Activated CD8-positive, alpha-beta memory T cell treated with anti-CD3 and anti-CD28 coated beads, Interleukin-2, amount 50 U/mL, for 48 hours (primary cell): ENCODE measurements around the gene SGPL1.
A peak's percentile ranks its signal among the peaks of the same experiment; 100 is the strongest.

Source experiments
- DNase-seq: peaks from one replicate; pipeline ENCODE4 v3.0.0-alpha.2; 2020

SGPL1 gene

DNA sequence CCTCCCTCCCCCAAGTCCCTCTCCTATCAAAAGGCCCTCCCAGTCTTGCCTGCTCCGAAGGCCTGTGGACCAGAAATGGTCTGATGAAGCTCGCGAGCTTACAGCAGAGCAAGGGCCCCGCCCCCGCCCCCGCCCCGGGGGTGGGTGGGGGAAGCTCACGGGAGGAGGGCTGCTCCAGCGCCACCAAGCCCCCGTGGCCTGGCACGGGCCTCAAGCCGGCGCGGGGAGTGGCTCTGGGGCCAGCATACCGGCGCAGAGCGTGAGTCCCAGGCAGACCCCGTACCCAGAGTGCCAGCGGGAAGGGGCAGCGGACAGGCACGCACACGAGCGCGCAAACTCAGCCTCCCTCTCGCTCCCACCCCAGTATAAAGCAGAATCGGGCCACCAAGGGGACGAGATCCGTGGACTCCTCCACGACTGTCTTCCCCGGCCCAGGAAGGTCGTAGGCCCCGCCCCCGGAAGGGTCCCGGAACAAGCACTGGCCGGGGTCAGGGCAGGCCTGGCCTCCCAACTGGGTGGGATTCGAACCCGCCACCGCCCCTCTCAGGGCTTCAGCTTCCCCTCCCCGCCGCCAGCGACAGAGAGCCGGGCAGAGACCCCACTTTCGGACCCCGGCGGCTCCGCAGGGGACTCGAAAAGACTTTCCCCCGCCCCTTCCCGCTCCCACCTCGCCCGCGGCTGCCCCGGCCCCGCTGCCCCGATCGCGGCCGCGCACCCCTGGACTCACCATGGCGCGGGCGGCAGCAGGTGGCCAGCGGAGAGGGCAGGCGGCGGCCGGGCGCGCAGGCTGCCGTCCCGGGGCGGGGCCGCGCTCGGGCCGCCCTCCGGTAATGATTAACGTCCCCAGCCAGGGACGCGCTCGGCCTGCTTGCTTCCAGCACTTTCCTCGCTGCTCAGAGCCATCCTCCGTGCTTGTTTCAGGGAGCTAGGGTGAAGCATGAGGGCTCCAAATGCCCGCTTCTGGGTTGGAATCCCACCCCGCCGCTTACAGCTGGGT, 72.4 kb downstream of the SGPL1 start, which contains the start of gene PCBD1:
TSS of gene PCBD1 (minus strand) at position 762 of the 997 bp plus-strand sequence. CDS start at position 730, 32 bp downstream.
- peak; percentile 79 for DNase-seq

DNA sequence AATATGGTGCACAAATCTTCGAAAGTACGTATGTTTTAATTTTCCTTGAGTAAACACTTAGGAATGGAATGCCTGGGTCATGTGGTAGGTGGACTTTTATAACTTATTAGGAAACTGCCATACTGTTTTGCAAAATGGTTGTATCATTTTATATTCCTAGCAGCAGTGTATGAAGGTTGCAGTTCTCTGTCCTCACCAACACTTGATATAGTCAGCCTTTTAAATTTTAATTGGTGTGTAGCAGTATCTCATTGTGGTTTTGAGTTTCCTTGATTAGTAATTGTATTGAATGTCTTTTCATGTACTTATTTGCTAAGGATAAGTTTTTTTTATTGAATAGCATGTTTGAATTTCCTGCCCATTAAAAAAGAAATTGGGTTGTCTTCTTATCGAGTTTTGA, 73.5 kb downstream of the SGPL1 start:
- DNase-seq = no peak

DNA sequence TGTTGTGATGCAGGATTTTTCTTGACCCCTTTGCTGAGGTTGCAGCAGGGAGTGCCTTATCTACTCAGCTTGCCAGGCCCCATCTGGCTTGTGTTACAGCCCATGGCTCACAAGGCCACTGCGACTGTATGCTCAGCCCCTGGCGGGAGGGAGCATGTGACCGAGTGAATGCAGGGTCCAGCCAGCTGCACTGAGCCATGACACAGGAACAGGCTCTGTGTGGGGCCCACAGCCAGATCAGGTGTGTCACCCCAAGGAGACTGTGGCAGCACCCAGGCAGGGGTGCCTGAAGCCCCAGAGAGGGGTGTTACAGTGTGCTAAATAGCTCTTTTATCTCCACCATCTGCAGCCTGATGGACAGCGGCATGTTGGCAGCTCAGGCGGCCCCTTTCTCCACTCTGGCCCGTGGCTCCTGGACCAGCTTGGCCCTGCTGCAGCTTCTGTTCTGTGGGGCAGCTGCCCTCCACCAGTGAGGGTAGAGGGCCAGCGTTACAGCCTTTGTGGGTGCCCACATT, 75.2 kb downstream of the SGPL1 start:
- DNase-seq = peak; percentile 40

DNA sequence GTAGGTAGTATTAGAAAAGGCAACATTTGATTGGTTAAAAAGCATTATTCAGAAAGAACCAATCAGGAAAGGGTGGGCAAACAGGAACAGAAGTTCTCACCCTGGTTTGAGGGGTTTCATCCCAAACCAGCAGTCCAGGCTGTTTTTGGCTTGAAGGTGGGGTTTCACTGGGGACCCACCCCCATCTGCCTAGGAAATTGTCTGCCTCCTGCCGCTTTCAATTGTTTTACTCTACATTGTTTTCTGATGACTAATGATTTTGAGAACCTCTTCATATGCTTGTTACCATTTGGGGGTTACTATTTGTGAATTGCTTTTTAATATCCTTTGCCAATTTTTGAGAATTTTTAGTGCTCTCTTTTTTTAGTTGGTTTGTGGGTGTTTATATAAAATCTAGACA, 75.9 kb downstream of the SGPL1 start:
- DNase-seq = peak; percentile 6

- no peak for DNase-seq
These were observed 76.9 kb downstream of the SGPL1 start for GRCh38 chr10:70892631-70893030.

- DNase-seq = no peak
These were observed 77.7 kb downstream of the SGPL1 start for GRCh38 chr10:70893227-70894006.

DNA sequence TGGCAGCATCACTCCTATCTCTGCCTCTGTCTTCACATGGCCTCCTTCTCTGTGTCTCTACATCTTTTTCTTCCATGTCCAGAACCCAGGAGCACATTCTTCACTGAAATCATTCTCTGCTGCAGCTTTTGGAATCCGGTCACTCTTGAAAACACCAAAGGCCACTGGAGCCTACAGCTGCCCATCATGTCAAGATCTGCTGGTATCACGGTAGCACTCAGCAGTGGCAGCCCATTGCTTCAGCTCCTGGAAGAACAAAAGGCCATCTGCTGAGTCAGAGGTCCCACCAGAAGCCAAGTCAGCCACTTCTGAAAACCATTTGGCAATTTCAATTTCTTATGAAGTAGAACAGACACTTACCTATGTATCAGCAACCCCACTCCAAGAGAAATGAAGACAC, 78.7 kb downstream of the SGPL1 start:
- DNase-seq = no peak

- DNase-seq = no peak
These were observed 80.8 kb downstream of the SGPL1 start for GRCh38 chr10:70896551-70896950.

GRCh38 chr10:70898687-70899086, 82.9 kb downstream of the SGPL1 start:
- no peak for DNase-seq

DNA sequence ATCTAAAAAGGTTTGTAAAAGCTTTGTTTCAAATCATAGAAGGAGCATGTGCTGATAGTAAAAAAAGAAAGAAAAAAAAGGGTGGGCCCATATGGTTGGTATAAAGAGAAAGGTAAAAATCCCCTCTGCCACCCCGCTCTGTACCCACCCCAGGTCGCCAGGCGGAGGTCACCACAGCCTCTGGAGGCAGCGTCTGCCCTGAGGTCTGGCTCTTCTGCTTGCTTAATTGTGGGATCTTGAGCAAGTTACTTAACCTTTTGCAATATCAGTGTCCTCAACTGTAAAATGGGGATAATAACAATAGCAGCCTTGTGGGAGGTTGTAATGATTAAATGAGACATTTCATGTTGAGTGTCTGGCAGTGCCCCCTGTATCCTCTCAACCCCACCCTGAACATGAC, 83.3 kb downstream of the SGPL1 start:
- no peak for DNase-seq

- DNase-seq = no peak
These were observed 85.6 kb downstream of the SGPL1 start for GRCh38 chr10:70901276-70901878.

DNA sequence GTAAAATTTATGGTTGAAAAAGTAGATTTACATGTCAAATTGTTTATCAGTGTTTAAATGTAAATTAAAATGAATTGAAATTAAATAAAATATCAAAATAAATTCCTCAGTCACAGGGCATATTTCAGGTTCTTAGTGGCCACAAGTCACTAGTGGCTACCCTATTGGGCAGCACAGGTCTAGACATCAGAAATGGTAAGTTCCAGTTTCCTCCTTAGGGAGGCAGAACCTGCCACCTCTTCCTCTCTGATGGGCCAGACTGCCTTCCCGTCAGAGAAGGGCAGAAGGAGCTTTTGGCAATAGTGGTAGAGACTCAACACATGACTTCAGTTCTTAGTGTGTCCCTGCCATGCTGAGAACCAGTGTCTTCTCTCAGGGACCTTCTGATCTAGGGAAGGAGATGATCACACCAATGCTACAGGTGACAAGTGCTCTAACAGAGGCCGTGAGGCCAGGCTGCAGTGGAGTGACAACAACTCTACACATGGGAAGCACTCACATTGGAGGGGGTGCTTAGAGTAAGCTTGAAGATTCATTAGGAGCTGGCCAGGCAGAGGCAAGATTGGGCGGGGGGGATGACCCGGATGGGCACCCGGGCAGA, 87.0 kb downstream of the SGPL1 start:
- no peak for DNase-seq

DNA sequence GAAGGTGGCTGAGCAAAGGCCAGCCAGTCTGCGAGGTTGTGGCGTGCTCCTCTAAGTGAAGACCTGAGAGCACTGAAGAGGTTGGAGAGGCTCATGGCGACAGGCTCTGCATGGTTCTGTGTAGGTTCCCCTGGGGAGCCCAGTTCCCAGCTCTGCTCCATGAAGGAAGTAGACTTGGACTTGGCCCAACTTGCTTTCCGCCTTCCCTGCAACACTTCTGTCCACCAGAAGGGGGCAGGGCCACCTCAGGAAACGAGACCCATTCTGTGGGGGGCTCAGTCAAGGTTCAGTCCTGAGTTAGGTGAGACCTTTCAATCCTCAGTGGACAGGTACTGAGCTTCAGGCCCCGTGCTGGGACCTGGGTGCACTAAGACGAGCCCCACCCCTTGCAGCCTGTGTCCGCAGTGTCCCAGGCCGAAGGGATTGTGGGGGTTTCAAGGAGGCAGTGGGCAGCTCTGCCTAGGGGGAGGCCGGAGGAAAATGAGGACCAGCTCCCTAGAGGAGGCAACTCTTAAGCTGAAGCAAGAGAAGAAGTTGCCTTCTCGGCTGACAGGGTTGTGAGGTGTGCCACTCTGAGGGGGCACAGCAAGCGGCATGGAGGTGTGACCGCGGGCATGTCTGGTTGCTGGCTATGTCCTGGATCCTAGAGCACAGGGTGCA, 87.6 kb downstream of the SGPL1 start:
- peak; percentile 73 for DNase-seq

- no peak for DNase-seq
These were observed 89.6 kb downstream of the SGPL1 start for GRCh38 chr10:70905071-70906021.

- DNase-seq = no peak
These were observed 90.5 kb downstream of the SGPL1 start for GRCh38 chr10:70906031-70906783.

- no peak for DNase-seq
These were observed 91.3 kb downstream of the SGPL1 start for GRCh38 chr10:70906953-70907636.

DNA sequence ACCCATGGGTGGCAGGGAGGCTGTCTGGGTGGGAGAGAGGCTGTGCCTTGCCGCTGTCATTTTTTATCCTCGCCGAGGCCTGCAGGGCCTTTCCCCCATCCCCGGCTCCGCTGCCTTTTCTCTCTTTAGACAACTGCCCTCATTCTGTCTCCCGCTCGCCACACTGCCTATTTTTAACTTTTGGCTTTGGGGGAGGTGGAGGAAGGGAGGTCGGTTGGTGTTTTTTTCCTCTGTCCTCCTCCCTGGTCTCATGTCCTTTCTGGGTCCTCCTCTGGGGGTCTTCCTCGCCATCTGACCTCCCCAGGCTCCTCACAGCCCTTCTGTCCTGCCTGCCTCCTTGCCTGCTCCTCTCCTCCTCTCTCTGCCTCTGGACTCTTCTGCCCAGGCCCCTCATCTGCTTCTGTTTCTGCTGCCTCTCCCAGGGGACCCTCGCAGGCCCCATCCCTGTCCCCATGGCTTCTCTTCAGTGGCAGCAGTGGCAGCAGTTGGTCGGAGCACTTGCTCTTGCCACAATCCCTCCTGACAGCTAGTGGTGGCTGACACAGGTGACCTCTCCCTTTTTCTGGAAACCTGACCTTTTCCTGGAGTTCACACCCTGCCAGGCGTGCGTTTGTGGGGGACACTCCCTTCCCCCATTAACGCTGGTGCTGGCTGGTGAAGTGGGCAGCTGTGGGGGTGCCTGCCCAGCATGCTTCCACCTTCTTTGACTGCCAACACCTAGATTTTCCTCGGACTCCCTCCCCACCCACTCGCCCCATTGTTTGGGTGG, 92.1 kb downstream of the SGPL1 start:
- DNase-seq = no peak
